AG04450 (cell line): Measurements from ENCODE around the gene HES6. TPM values are rescaled to one million over a fixed set of nuclear protein-coding genes. Genes with fewer than 3 reads are reported as not detected.
A peak's percentile ranks its signal among the peaks of the same experiment; 100 is the strongest.

Experiments
- CTCF ChIA-PET: fragments of 300-600, 350-600 bp; formaldehyde crosslinking; extraction: SDS; loops from one replicate; lab custom pipeline; 2022; ENCODE audit warnings: antibody characterized with exemption, inconsistent platforms; lab: Charles Lee
- POLR2A ChIA-PET: fragments of 350-600 bp; formaldehyde crosslinking; extraction: SDS; loops from one replicate; lab custom pipeline; 2021; ENCODE audit warnings: antibody characterized with exemption, inconsistent platforms; lab: Yijun Ruan, JAX
- DNase-seq: peaks from one replicate; pipeline ENCODE4 v3.0.0-alpha.2; 2011; ENCODE audit warnings: low read depth, low spot score
- H3K27ac ChIP-seq: one replicate; pipeline ENCODE4 v1.5.1; 2012; ENCODE audit warnings: low read depth, low read length, control low read depth
- H3K27me3 ChIP-seq: one replicate; pipeline ENCODE4 v1.6.0; 2012; ENCODE audit warnings: low read length; ENCODE audit not compliant: control insufficient read depth, insufficient read depth
- H3K4me3 ChIP-seq: 2 replicates; pipeline ENCODE4 v1.5.1; 2011; ENCODE audit warnings: mild to moderate bottlenecking, low read depth, low read length, control low read depth
- H3K9me3 ChIP-seq: 2 replicates; pipeline ENCODE4 v1.5.1; 2012; ENCODE audit warnings: low read length; ENCODE audit not compliant: control insufficient read depth, insufficient read depth
- CTCF ChIP-seq: IDR thresholded peaks from 2 replicates; pipeline ENCODE4 v1.5.1; 2011; ENCODE audit warnings: low read depth, low read length, control low read depth, inconsistent platforms
- polyA plus RNA-seq: library from polyadenylated mRNA; depleted of rRNA; stranded (reverse); fragments of >200 nt; gene quantifications from 2 replicates; pipeline ENCODE4 v1.2.3, GENCODE V29; 2011

Gene HES6
- polyA plus RNA-seq, 1 experiment: 2.9 TPM

- CTCF ChIA-PET: interaction anchor here (2.4 kb wide), 1 partner anchor 21 kb away, joined by 11 read pairs; no protein-coding TSS in a partner anchor
- no peak for TF ChIP-seq CTCF
- H3K27ac ChIP-seq: peak overlapping the region; percentile 86
- peak overlapping the region; percentile 34 for H3K4me3 ChIP-seq
- POLR2A ChIA-PET: no interaction called here
- H3K9me3 ChIP-seq: no peaks in the 10 kb centered on the region
- H3K27me3 ChIP-seq: no peaks in the 10 kb centered on the region
- no peak for DNase-seq
These were observed 45.1 kb upstream of the HES6 start for GRCh38 chr2:238284802-238285515.

- ChIA-PET POLR2A (no interaction called here), CTCF (interaction anchor here (1.3 to 1.6 kb wide), 2 partner anchors 19 to 20 kb away, joined by 9 to 13 read pairs; no protein-coding TSS in a partner anchor)
- Histone ChIP-seq H3K4me3 (no peak overlapping the region), H3K9me3 (no peaks in the 10 kb centered on the region), H3K27me3 (no peaks in the 10 kb centered on the region), H3K27ac (no peak overlapping the region)
- no peak for DNase-seq
- TF ChIP-seq CTCF: no peak
These were observed 43.3 kb upstream of the HES6 start for GRCh38 chr2:238282861-238283738.

- ChIA-PET POLR2A (no interaction called here), CTCF (interaction anchor here (1.6 kb wide), 1 partner anchor 18 kb away, joined by 9 read pairs; no protein-coding TSS in a partner anchor)
These were observed 42.1 kb upstream of the HES6 start for GRCh38 chr2:238281826-238282480.

GRCh38 chr2:238280083-238280825 lies 40.4 kb upstream of the HES6 start:
- no peak for TF ChIP-seq CTCF
- POLR2A ChIA-PET: no interaction called here
- DNase-seq: no peak
- H3K4me3 ChIP-seq: no peak overlapping the region
- CTCF ChIA-PET: no interaction called here
- no peak overlapping the region for H3K27ac ChIP-seq
- no peaks in the 10 kb centered on the region for H3K9me3 ChIP-seq
- H3K27me3 ChIP-seq: no peaks in the 10 kb centered on the region

More at GRCh38 chr2:238281826-238282480, 42.1 kb upstream of the HES6 start:
- no peak overlapping the region for H3K27ac ChIP-seq
- H3K27me3 ChIP-seq: no peaks in the 10 kb centered on the region
- no peak overlapping the region for H3K4me3 ChIP-seq
- no peaks in the 10 kb centered on the region for H3K9me3 ChIP-seq
- DNase-seq: no peak
- no peak for TF ChIP-seq CTCF
